DOHH2 (cell line): ENCODE results near the gene PRPF38B.

ENCODE experiments used
- H3F3A ChIP-seq: fragments of 200-600 bp; sonication (generic), shearing (Covaris generic); 2 replicates; pipeline ENCODE4 v1.6.0; 2016; ENCODE audit warnings: antibody characterized with exemption, mild to moderate bottlenecking; ENCODE audit not compliant: control insufficient read depth, insufficient read depth
- H3K27ac ChIP-seq: fragments of 200-600 bp; sonication (generic); 2 replicates; pipeline ENCODE4 v1.5.1; 2014; ENCODE audit warnings: low read depth, mild to moderate bottlenecking, low read length, moderate library complexity
- H3K27me3 ChIP-seq: fragments of 200-600 bp; sonication (generic); 2 replicates; pipeline ENCODE4 v1.6.1; 2014; ENCODE audit warnings: mild to moderate bottlenecking, low read length, mixed read lengths; ENCODE audit not compliant: control insufficient read depth
- H3K36me3 ChIP-seq: fragments of 200-600 bp; sonication (generic); 2 replicates; pipeline ENCODE4 v1.6.1; 2014; ENCODE audit warnings: mild to moderate bottlenecking, low read length, moderate library complexity, mixed read lengths; ENCODE audit not compliant: control insufficient read depth
- H3K4me1 ChIP-seq: fragments of 200-600 bp; sonication (generic); 2 replicates; pipeline ENCODE4 v1.6.1; 2014; ENCODE audit warnings: mild to moderate bottlenecking, low read length, mixed read lengths; ENCODE audit not compliant: control insufficient read depth
- H3K4me2 ChIP-seq: fragments of 200-600 bp; sonication (generic); 2 replicates; pipeline ENCODE4 v1.6.0; 2014; ENCODE audit warnings: mild to moderate bottlenecking, low read length, moderate library complexity
- H3K4me3 ChIP-seq: fragments of 200-600 bp; sonication (generic); 2 replicates; pipeline ENCODE4 v1.5.1; 2014; ENCODE audit warnings: mild to moderate bottlenecking, low read length, mixed read lengths
- H3K79me2 ChIP-seq: fragments of 200-600 bp; sonication (generic); 2 replicates; pipeline ENCODE4 v1.6.1; 2014; ENCODE audit warnings: mild to moderate bottlenecking, low read length, mixed read lengths; ENCODE audit not compliant: control insufficient read depth
- H3K9me2 ChIP-seq: fragments of 200-600 bp; sonication (generic); replicated peaks from 2 replicates; pipeline ENCODE4 v1.6.1; 2014; ENCODE audit warnings: mild to moderate bottlenecking, low read length, mixed read lengths; ENCODE audit not compliant: control insufficient read depth
- H3K9me3 ChIP-seq: fragments of 200-600 bp; sonication (generic); 2 replicates; pipeline ENCODE4 v1.6.1; 2014; ENCODE audit warnings: antibody characterized with exemption, low read length, mixed read lengths; ENCODE audit not compliant: control insufficient read depth, insufficient read depth
- H4K20me1 ChIP-seq: fragments of 200-600 bp; sonication (generic); 2 replicates; pipeline ENCODE4 v1.6.0; 2014; ENCODE audit warnings: low read depth, mild to moderate bottlenecking, antibody characterized with exemption, low read length, moderate library complexity; ENCODE audit not compliant: control insufficient read depth, insufficient read depth
- CTCF ChIP-seq: fragments of 200-600 bp; sonication (generic); IDR thresholded peaks from one replicate; pipeline ENCODE4 v1.5.1; 2014; ENCODE audit warnings: antibody characterized with exemption, mild to moderate bottlenecking, low read depth, low read length; ENCODE audit not compliant: poor library complexity, severe bottlenecking
- EZH2phosphoT487 ChIP-seq: fragments of 200-600 bp; sonication (generic); IDR thresholded peaks from 2 replicates; pipeline ENCODE4 v1.6.1; 2017; ENCODE audit warnings: borderline replicate concordance, mild to moderate bottlenecking, antibody characterized with exemption, low read length, moderate library complexity, mixed read lengths

PRPF38B gene

GRCh38 chr1:108663074-108663473, 29.0 kb upstream of the PRPF38B start:
- Histone ChIP-seq H3K9me2 (no peaks in the 10 kb centered on the region), H3K4me1 (peaks cover 29% of the 10 kb centered on the region), H3K9me3 (no peaks in the 10 kb centered on the region), H3K4me3 (no peak overlapping the region), H3K36me3 (no peaks in the 10 kb centered on the region), H3F3A (peaks cover 8% of the 10 kb centered on the region; the same call in 1 of the 2 replicates), H3K27ac (no peak overlapping the region), H3K4me2 (no peak overlapping the region), H3K27me3 (no peaks in the 10 kb centered on the region), H4K20me1 (no peaks in the 10 kb centered on the region), H3K79me2 (peaks cover 11% of the 10 kb centered on the region)
- TF ChIP-seq EZH2phosphoT487 (no peak), CTCF (no peak)

- no peak overlapping the region for H3K4me3 ChIP-seq
- H3F3A ChIP-seq: peaks cover 8% of the 10 kb centered on the region; the same call in 1 of the 2 replicates
- H3K36me3 ChIP-seq: no peaks in the 10 kb centered on the region
- H3K4me2 ChIP-seq: no peak overlapping the region
- no peaks in the 10 kb centered on the region for H3K9me2 ChIP-seq
- no peak for TF ChIP-seq EZH2phosphoT487
- no peak for TF ChIP-seq CTCF
- no peaks in the 10 kb centered on the region for H3K27me3 ChIP-seq
- H3K9me3 ChIP-seq: no peaks in the 10 kb centered on the region
- H3K27ac ChIP-seq: no peak overlapping the region
- peaks cover 26% of the 10 kb centered on the region for H3K4me1 ChIP-seq
- H4K20me1 ChIP-seq: no peaks in the 10 kb centered on the region
- H3K79me2 ChIP-seq: peaks cover 8% of the 10 kb centered on the region
Observed at GRCh38 chr1:108664481-108664880, 27.6 kb upstream of the PRPF38B start.

DNA sequence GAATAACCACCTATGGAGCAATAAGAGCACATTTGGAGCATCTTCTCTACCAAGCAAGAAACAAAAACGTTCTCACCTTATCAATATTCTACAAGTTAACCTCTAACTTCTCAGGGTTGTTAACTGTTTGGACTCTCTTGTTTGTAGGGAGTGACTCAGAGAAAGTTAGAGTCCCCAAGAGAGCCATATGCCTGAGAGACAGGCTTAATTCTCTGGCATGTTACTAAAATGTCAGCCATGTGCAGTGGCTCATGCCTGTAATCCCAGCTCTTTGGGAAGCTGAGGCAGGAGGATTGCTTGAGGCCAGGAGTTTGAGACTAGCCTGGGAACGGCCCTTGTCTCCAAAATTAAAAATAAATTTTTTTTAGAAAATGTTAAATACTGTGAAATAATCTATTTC, 27.0 kb upstream of the PRPF38B start:
- H3K9me2 ChIP-seq: no peaks in the 10 kb centered on the region
- no peak overlapping the region for H3K4me2 ChIP-seq

More for the DNA sequence above, 27.0 kb upstream of the PRPF38B start:
- Histone ChIP-seq H3K9me3 (no peaks in the 10 kb centered on the region), H3K36me3 (no peaks in the 10 kb centered on the region), H3K4me1 (peaks cover 21% of the 10 kb centered on the region), H4K20me1 (no peaks in the 10 kb centered on the region), H3K4me3 (no peak overlapping the region), H3K27ac (no peak overlapping the region), H3F3A (peaks cover 5% of the 10 kb centered on the region; the same call in 1 of the 2 replicates), H3K27me3 (no peaks in the 10 kb centered on the region), H3K79me2 (peaks cover 4% of the 10 kb centered on the region)
- TF ChIP-seq CTCF (no peak), EZH2phosphoT487 (no peak)
